GM12801 (cell line): Measurements from ENCODE around the gene CEP57L1.

Source experiments
- CTCF ChIP-seq: IDR thresholded peaks from one replicate; pipeline ENCODE4 v1.5.1; 2011; ENCODE audit warnings: control low read depth; ENCODE audit not compliant: insufficient read length; ENCODE audit errors: extremely low read depth

The CEP57L1 gene

GRCh38 chr6:109165392-109165974, 70.2 kb downstream of the CEP57L1 start:
- no peak for TF ChIP-seq CTCF

- no peak for TF ChIP-seq CTCF
These were observed 71.4 kb downstream of the CEP57L1 start for GRCh38 chr6:109166673-109167072.

DNA sequence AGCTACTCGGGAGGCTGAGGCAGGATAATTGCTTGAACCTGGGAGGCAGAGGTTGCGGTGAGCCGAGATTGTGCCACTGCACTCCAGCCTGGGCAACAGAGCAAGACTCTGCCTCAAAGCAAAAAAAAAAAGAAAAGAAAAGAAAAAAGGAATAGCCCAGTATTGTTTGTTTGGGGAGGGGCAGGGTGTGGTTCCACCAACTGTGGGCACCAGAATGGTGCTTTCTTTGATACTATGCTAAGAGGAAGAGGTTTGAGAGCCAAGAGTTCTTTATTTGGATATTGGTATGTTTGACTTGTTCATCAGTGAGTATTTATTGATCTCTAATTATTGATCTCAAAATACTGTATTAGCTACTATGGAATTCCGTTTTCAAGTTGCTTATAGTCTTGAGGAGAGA, 72.3 kb downstream of the CEP57L1 start:
- TF ChIP-seq CTCF: no peak

DNA sequence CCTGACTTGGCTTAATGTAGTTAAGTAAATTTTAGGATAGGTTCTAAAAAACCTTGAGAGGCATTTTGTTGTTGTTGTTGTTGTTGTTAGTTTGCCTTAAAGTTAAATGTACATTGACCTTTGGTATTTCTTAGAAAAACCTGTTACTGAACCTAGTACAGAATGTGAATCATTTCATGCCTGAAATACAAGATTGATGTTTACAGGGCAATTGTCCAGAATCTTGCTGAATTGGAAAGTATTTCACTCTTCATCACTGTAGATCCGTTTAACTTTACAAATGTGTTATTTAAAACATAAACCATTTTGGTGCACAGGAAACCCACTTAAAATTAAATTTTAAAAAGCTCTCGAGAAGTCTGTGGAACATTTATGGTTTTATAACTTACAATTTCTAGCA, 75.0 kb downstream of the CEP57L1 start:
- TF ChIP-seq CTCF: no peak

DNA sequence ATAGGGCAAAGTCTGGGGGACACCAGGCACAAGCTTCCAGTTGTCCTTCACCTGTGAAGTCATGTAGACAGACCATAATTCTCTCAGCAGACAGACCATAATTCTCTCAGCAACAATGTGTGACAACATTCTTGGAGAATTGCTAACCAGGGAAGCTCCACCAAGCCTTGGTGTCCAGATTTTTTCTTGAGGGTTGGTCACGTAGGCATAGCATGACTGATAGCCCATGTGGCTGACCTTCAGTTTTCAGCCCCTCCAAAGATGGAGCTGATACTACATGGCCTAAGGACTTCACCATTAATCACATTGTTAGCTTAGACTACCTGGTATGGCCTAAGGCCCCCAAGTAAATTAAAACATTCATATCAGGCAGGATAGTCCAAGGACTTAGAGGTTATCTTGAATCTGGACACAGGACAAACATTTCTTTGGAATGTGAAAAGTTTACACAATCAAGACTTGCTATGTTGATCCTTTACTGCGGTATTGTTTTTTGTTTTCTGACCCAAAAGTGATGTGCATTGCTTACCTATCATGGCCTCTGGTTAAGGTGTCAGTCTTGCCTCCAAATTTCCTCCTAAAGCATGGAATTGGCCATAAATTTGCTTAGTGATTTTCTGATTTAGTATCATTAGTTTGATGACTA, 76.9 kb downstream of the CEP57L1 start:
- no peak for TF ChIP-seq CTCF

DNA sequence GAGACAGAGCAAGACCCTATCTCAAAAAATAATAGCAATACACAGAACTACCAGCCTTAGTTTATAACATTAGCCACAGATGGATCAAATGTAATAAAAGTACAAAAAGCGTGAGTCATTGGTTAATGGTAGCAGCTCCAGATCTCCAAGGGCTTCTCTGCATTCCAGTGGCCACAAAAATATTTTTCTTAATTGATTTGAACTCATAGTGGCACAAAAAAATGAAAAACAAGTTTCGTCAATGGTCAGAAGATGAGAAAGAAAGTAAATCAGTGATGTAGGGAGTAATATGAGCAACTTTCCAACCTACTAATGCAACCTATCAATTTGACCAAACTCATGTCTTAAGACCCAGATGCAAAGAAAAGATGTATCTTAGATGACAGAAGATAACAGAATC, 79.6 kb downstream of the CEP57L1 start:
- TF ChIP-seq CTCF: no peak

- no peak for TF ChIP-seq CTCF
These were observed 83.6 kb downstream of the CEP57L1 start for GRCh38 chr6:109178921-109179320.
